ENCODE data around the gene KNSTRN. TPM values are rescaled to one million over a fixed set of nuclear protein-coding genes. Genes with fewer than 3 reads are reported as not detected.
A peak's percentile ranks its signal among the peaks of the same experiment; 100 is the strongest.

KNSTRN gene
- total RNA-seq, 1 experiment from 2014 or later, result 44.5 TPM

DNA sequence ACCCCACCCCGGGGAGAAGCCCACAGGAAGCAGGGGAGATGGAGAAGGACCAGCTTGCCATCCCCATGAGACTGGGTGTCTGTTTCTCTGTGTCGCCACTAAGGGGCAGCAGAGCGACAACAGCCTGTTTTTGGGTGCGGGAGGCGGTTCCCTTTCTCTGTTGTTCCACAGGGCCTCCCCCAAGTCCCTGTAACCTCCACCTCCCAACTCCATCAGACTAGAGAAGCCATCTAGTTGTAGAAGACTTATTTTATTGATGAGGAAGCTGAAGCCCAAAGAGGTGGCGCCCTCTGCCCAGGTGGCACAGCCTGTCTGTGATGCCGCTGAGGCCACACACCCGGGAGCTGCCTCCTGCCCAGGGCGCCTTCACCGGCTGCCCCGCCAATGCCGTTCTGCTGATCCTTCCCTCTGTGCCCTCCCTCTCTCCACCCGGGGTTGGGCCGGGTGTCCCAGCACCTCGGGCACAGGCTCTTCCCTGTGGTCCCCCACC lies 37.8 kb upstream of the KNSTRN start:
- CTCF ChIA-PET, result interaction anchor here (0.7 to 1.7 kb wide), 5 partner anchors 11 to 95 kb away, joined by 3 to 6 read pairs (median 3); partner anchors contain the start of gene DISP2
- peak; percentile 58 for DNase-seq
- no peaks in the 10 kb centered on the region for H3K27me3 Mint-ChIP-seq (ENCODE audit: unreplicated experiment)
- H3K36me3 Mint-ChIP-seq (ENCODE audit: insufficient read depth, unreplicated experiment), result peaks cover 14% of the 10 kb centered on the region
- H3K4me3 Mint-ChIP-seq (ENCODE audit: low read depth, unreplicated experiment), result no peak overlapping the region
- H3K9me3 Mint-ChIP-seq (ENCODE audit: low read depth, unreplicated experiment), result no peaks in the 10 kb centered on the region
- intact Hi-C loops (cut with micrococcal nuclease; ENCODE audit: unreplicated experiment), result no loop called here
- no peak overlapping the region for H3K27ac Mint-ChIP-seq (ENCODE audit: unreplicated experiment)
- TF ChIP-seq, protein P1, sequence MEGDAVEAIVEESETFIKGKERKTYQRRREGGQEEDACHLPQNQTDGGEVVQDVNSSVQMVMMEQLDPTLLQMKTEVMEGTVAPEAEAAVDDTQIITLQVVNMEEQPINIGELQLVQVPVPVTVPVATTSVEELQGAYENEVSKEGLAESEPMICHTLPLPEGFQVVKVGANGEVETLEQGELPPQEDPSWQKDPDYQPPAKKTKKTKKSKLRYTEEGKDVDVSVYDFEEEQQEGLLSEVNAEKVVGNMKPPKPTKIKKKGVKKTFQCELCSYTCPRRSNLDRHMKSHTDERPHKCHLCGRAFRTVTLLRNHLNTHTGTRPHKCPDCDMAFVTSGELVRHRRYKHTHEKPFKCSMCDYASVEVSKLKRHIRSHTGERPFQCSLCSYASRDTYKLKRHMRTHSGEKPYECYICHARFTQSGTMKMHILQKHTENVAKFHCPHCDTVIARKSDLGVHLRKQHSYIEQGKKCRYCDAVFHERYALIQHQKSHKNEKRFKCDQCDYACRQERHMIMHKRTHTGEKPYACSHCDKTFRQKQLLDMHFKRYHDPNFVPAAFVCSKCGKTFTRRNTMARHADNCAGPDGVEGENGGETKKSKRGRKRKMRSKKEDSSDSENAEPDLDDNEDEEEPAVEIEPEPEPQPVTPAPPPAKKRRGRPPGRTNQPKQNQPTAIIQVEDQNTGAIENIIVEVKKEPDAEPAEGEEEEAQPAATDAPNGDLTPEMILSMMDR (IDR thresholded peaks at IDR 0.05; ENCODE audit: unreplicated experiment), result peak; percentile 41
- BruUV-seq (replicated peaks), result no TSS peak
- H3K4me1 Mint-ChIP-seq (ENCODE audit: low read depth, unreplicated experiment), result peaks cover 29% of the 10 kb centered on the region

DNA sequence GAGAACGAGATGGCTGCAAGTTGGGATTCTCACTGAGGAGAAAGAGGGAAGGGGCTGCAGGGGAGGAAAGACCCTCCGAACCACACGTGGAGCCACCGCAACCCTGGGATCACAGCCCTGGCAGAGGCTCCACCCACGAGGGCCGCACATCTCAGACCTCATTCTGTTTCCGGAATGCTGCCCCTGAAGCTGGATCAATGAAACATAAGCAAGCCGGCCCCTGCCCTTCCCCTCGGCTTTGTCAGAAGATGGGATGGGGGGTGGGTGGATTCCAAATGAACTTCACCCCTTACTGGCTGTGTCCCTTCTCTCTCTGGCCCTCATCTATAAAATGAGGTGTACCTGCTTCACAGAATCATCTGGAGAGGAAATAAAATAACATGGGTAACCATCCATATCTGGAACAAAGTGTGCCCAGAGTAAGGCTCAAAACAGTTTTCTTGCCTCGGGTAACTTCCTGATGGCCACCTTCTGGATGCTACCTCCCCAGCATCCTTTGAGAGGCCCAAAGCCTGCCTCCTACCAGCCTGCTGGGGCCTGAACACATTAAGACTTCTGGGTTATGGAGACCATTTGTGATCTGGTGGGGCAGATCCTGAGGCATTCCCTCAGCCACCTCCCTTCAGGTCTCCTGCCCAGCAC lies 37.2 kb upstream of the KNSTRN start:
- intact Hi-C loops (cut with micrococcal nuclease; ENCODE audit: unreplicated experiment), result no loop called here
- no peak overlapping the region for H3K27ac Mint-ChIP-seq (ENCODE audit: unreplicated experiment)
- H3K4me3 Mint-ChIP-seq (ENCODE audit: low read depth, unreplicated experiment), result no peak overlapping the region
- no TSS peak for BruUV-seq (replicated peaks)
- no peaks in the 10 kb centered on the region for H3K27me3 Mint-ChIP-seq (ENCODE audit: unreplicated experiment)
- TF ChIP-seq, protein P1 (IDR thresholded peaks at IDR 0.05; ENCODE audit: unreplicated experiment), result no peak
- peaks cover 29% of the 10 kb centered on the region for H3K4me1 Mint-ChIP-seq (ENCODE audit: low read depth, unreplicated experiment)
- no peaks in the 10 kb centered on the region for H3K9me3 Mint-ChIP-seq (ENCODE audit: low read depth, unreplicated experiment)
- peaks cover 8% of the 10 kb centered on the region for H3K36me3 Mint-ChIP-seq (ENCODE audit: insufficient read depth, unreplicated experiment)
- CTCF ChIA-PET, result interaction anchor here (1.7 kb wide), 1 partner anchor 12 kb away, joined by 6 read pairs; the partner anchor contains the start of gene DISP2
- DNase-seq, result no peak

- TF ChIP-seq, protein P1 (IDR thresholded peaks at IDR 0.05; ENCODE audit: unreplicated experiment), result no peak
- no TSS peak for BruUV-seq (replicated peaks)
- intact Hi-C loops (cut with micrococcal nuclease; ENCODE audit: unreplicated experiment), result no loop called here
- CTCF ChIA-PET, result no interaction called here
- Mint-ChIP-seq H3K4me1 (ENCODE audit: low read depth, unreplicated experiment) (peaks cover 28% of the 10 kb centered on the region), H3K27me3 (ENCODE audit: unreplicated experiment) (no peaks in the 10 kb centered on the region), H3K27ac (ENCODE audit: unreplicated experiment) (no peak overlapping the region), H3K4me3 (ENCODE audit: low read depth, unreplicated experiment) (no peak overlapping the region), H3K36me3 (ENCODE audit: insufficient read depth, unreplicated experiment) (peaks cover 1% of the 10 kb centered on the region), H3K9me3 (ENCODE audit: low read depth, unreplicated experiment) (no peaks in the 10 kb centered on the region)
- no peak for DNase-seq
Observed at GRCh38 chr15:40345867-40346578, 36.5 kb upstream of the KNSTRN start.

GRCh38 chr15:40346579-40347558 lies 35.7 kb upstream of the KNSTRN start:
- TF ChIP-seq, protein P1 (IDR thresholded peaks at IDR 0.05; ENCODE audit: unreplicated experiment), result no peak
- CTCF ChIA-PET, result no interaction called here
- Mint-ChIP-seq H3K27me3 (ENCODE audit: unreplicated experiment) (no peaks in the 10 kb centered on the region), H3K36me3 (ENCODE audit: insufficient read depth, unreplicated experiment) (no peaks in the 10 kb centered on the region), H3K27ac (ENCODE audit: unreplicated experiment) (no peak overlapping the region), H3K4me1 (ENCODE audit: low read depth, unreplicated experiment) (peaks cover 19% of the 10 kb centered on the region), H3K9me3 (ENCODE audit: low read depth, unreplicated experiment) (no peaks in the 10 kb centered on the region), H3K4me3 (ENCODE audit: low read depth, unreplicated experiment) (no peak overlapping the region)
- no peak for DNase-seq
- intact Hi-C loops (cut with micrococcal nuclease; ENCODE audit: unreplicated experiment), result no loop called here
- BruUV-seq (replicated peaks), result no TSS peak

All from Calu3 (cell line).